Esophagus squamous epithelium (tissue), 4 donors: ENCODE results near the gene ZMIZ1.

ENCODE experiments used
- CTCF ChIP-seq, 6 experiments: fragments of 450-650 bp in 4 of 6; fragments of 200-600 bp in 2 of 6; sonication (generic) in 2 of 6; IDR thresholded peaks; one replicate each; pipeline ENCODE4 v1.5.1; 2016 to 2019; ENCODE audit warnings: antibody characterized with exemption in 6 of 6, mild to moderate bottlenecking in 4 of 6, moderate library complexity in 4 of 6
- POLR2A ChIP-seq, 4 donors: fragments of 450-650 bp; IDR thresholded peaks; one replicate each; pipeline ENCODE4 v1.6.1; 2017; ENCODE audit warnings: antibody characterized with exemption in 4 of 4, mild to moderate bottlenecking in 4 of 4, moderate library complexity in 3 of 4

GRCh38 chr10:79106256-79107050, 37.7 kb downstream of the ZMIZ1 start:
- TF ChIP-seq CTCF (IDR thresholded peaks at IDR 0.05) (no peak), POLR2A (IDR thresholded peaks at IDR 0.05) (no peak)
